Neural cell (in vitro differentiated cells): Measurements from ENCODE around the gene HSD17B2. TPM values are rescaled to one million over a fixed set of nuclear protein-coding genes. Genes with fewer than 3 reads are reported as not detected.

ENCODE experiments used
- H2AFZ ChIP-seq: fragments of 200-600, 300-800 bp; sonication (generic), shearing (Covaris generic); 2 replicates; pipeline ENCODE4 v1.6.0; 2014; ENCODE audit warnings: low read depth, mild to moderate bottlenecking, antibody characterized with exemption, low read length, moderate library complexity
- H3F3A ChIP-seq: fragments of 200-600 bp; shearing (Covaris generic); 2 replicates; pipeline ENCODE4 v1.6.1; 2016; ENCODE audit warnings: mild to moderate bottlenecking, moderate library complexity, mixed read lengths, antibody characterized with exemption, low read length; ENCODE audit not compliant: insufficient read depth, poor library complexity, severe bottlenecking
- H3K27ac ChIP-seq: fragments of 200-600, 300-800 bp; sonication (generic), shearing (Covaris generic); 2 replicates; pipeline ENCODE4 v1.5.1; 2014; ENCODE audit warnings: mild to moderate bottlenecking, low read length, moderate library complexity
- H3K27me3 ChIP-seq: fragments of 300-800, 200-600 bp; sonication (generic), shearing (Covaris generic); 2 replicates; pipeline ENCODE4 v1.6.0; 2014; ENCODE audit warnings: mild to moderate bottlenecking, low read depth, low read length, moderate library complexity; ENCODE audit not compliant: insufficient read depth
- H3K36me3 ChIP-seq: fragments of 300-800, 200-600 bp; sonication (generic), shearing (Covaris generic); 2 replicates; pipeline ENCODE4 v1.5.1; 2014; ENCODE audit warnings: mild to moderate bottlenecking, antibody characterized with exemption, low read length, moderate library complexity; ENCODE audit not compliant: insufficient read depth
- H3K4me2 ChIP-seq: fragments of 300-800, 200-600 bp; sonication (generic), shearing (Covaris generic); 2 replicates; pipeline ENCODE4 v1.6.0; 2014; ENCODE audit warnings: mild to moderate bottlenecking, low read length
- H3K4me3 ChIP-seq: fragments of 300-800, 200-600 bp; sonication (generic), shearing (Covaris generic); 2 replicates; pipeline ENCODE4 v1.5.1; 2014; ENCODE audit warnings: mild to moderate bottlenecking, low read length, moderate library complexity
- H3K79me2 ChIP-seq: fragments of 200-600 bp; shearing (Covaris generic); replicated peaks from 2 replicates; pipeline ENCODE4 v1.6.0; 2014; ENCODE audit warnings: mild to moderate bottlenecking, low read length, moderate library complexity; ENCODE audit not compliant: insufficient read depth
- H3K9ac ChIP-seq: fragments of 300-800, 200-600 bp; sonication (generic), shearing (Covaris generic); 2 replicates; pipeline ENCODE4 v1.6.1; 2016; ENCODE audit warnings: mild to moderate bottlenecking, low read length, mixed read lengths
- H3K9me2 ChIP-seq: fragments of 200-600 bp; shearing (Covaris generic); 2 replicates; pipeline ENCODE4 v1.6.1; 2016; ENCODE audit warnings: mild to moderate bottlenecking, low read length, mixed read lengths; ENCODE audit not compliant: insufficient read depth
- H3K9me3 ChIP-seq: fragments of 200-600, 300-800 bp; sonication (generic), shearing (Covaris generic); 2 replicates; pipeline ENCODE4 v1.6.1; 2016; ENCODE audit warnings: mild to moderate bottlenecking, mixed run types, low read length, moderate library complexity, mixed read lengths
- H4K20me1 ChIP-seq: fragments of 200-600 bp; shearing (Covaris generic); 2 replicates; pipeline ENCODE4 v1.6.1; 2016; ENCODE audit warnings: mild to moderate bottlenecking, mixed run types; ENCODE audit not compliant: insufficient read depth
- EP300 ChIP-seq: fragments of 450-650 bp; conservative IDR thresholded peaks from 2 replicates; pipeline ENCODE4 v1.6.1; 2014; ENCODE audit warnings: antibody characterized with exemption, mild to moderate bottlenecking, moderate library complexity; ENCODE audit not compliant: poor library complexity, severe bottlenecking
- EZH2 ChIP-seq: fragments of 200-600, 300-800 bp; shearing (Covaris generic), sonication (generic); IDR thresholded peaks from 2 replicates; pipeline ENCODE4 v1.6.1; 2014; ENCODE audit warnings: antibody characterized with exemption, low read length, borderline replicate concordance, mild to moderate bottlenecking; ENCODE audit not compliant: insufficient read depth, poor library complexity, severe bottlenecking
- MXI1 ChIP-seq: fragments of 450-650 bp; conservative IDR thresholded peaks from 2 replicates; pipeline ENCODE4 v1.6.1; 2014; ENCODE audit warnings: antibody characterized with exemption, mild to moderate bottlenecking; ENCODE audit not compliant: poor library complexity, severe bottlenecking
- POLR2AphosphoS5 ChIP-seq: IDR thresholded peaks from 2 replicates; pipeline ENCODE4 v1.6.1; 2012
- RAD21 ChIP-seq: fragments of 450-650 bp; conservative IDR thresholded peaks from 2 replicates; pipeline ENCODE4 v1.6.1; 2014; ENCODE audit warnings: antibody characterized with exemption, mild to moderate bottlenecking, moderate library complexity
- SMC3 ChIP-seq: fragments of 450-650 bp; conservative IDR thresholded peaks from 2 replicates; pipeline ENCODE4 v1.6.1; 2014; ENCODE audit warnings: antibody characterized with exemption, mild to moderate bottlenecking, moderate library complexity; ENCODE audit not compliant: poor library complexity
- TAF1 ChIP-seq: IDR thresholded peaks from 2 replicates; pipeline ENCODE4 v1.6.1; 2012; ENCODE audit warnings: low read depth
- polyA plus RNA-seq: library from polyadenylated mRNA; depleted of rRNA; stranded (reverse); fragments of >200 nt; gene quantifications from 2 replicates; pipeline ENCODE4 v1.2.3, GENCODE V29; 2014
- TF ChIP-seq, protein P1 (sequence below): IDR thresholded peaks from 2 replicates; pipeline ENCODE4 v1.6.1; 2012; ENCODE audit warnings: borderline replicate concordance
- TF ChIP-seq, protein P2 (sequence below): fragments of 450-650 bp; IDR thresholded peaks from 2 replicates; pipeline ENCODE4 v1.5.1; 2014; ENCODE audit warnings: antibody characterized with exemption, mild to moderate bottlenecking, moderate library complexity; ENCODE audit not compliant: poor library complexity, severe bottlenecking

Gene HSD17B2
- polyA plus RNA-seq, 1 donor from 2014 or later, result not detected

- H4K20me1 ChIP-seq, result no peaks in the 10 kb centered on the region
- no peaks in the 10 kb centered on the region for H3K9me3 ChIP-seq
- no peak for TF ChIP-seq RAD21
- H2AFZ ChIP-seq, result no peak overlapping the region
- no peaks in the 10 kb centered on the region for H3K79me2 ChIP-seq
- H3K27me3 ChIP-seq, result no peaks in the 10 kb centered on the region
- H3K27ac ChIP-seq, result no peak overlapping the region
- H3F3A ChIP-seq, result no peaks in the 10 kb centered on the region
- no peaks in the 10 kb centered on the region for H3K36me3 ChIP-seq
- H3K9ac ChIP-seq, result no peak overlapping the region
- no peak overlapping the region for H3K4me3 ChIP-seq
- no peaks in the 10 kb centered on the region for H3K9me2 ChIP-seq
- H3K4me2 ChIP-seq, result no peak overlapping the region
These were observed 11.5 kb downstream of the HSD17B2 start for GRCh38 chr16:82046541-82046940.

- Histone ChIP-seq H2AFZ (no peak overlapping the region), H3K27me3 (no peaks in the 10 kb centered on the region), H3K9me3 (no peaks in the 10 kb centered on the region), H3F3A (no peaks in the 10 kb centered on the region), H3K9ac (no peak overlapping the region), H3K79me2 (no peaks in the 10 kb centered on the region), H4K20me1 (no peaks in the 10 kb centered on the region), H3K4me3 (no peak overlapping the region), H3K36me3 (no peaks in the 10 kb centered on the region), H3K27ac (no peak overlapping the region), H3K9me2 (no peaks in the 10 kb centered on the region), H3K4me2 (no peak overlapping the region)
- no peak for TF ChIP-seq POLR2AphosphoS5
- TF ChIP-seq, protein P1, sequence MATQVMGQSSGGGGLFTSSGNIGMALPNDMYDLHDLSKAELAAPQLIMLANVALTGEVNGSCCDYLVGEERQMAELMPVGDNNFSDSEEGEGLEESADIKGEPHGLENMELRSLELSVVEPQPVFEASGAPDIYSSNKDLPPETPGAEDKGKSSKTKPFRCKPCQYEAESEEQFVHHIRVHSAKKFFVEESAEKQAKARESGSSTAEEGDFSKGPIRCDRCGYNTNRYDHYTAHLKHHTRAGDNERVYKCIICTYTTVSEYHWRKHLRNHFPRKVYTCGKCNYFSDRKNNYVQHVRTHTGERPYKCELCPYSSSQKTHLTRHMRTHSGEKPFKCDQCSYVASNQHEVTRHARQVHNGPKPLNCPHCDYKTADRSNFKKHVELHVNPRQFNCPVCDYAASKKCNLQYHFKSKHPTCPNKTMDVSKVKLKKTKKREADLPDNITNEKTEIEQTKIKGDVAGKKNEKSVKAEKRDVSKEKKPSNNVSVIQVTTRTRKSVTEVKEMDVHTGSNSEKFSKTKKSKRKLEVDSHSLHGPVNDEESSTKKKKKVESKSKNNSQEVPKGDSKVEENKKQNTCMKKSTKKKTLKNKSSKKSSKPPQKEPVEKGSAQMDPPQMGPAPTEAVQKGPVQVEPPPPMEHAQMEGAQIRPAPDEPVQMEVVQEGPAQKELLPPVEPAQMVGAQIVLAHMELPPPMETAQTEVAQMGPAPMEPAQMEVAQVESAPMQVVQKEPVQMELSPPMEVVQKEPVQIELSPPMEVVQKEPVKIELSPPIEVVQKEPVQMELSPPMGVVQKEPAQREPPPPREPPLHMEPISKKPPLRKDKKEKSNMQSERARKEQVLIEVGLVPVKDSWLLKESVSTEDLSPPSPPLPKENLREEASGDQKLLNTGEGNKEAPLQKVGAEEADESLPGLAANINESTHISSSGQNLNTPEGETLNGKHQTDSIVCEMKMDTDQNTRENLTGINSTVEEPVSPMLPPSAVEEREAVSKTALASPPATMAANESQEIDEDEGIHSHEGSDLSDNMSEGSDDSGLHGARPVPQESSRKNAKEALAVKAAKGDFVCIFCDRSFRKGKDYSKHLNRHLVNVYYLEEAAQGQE, result no peak
- TF ChIP-seq EP300, result no peak
- no peak for TF ChIP-seq TAF1
- TF ChIP-seq SMC3, result no peak
- TF ChIP-seq, protein P2, sequence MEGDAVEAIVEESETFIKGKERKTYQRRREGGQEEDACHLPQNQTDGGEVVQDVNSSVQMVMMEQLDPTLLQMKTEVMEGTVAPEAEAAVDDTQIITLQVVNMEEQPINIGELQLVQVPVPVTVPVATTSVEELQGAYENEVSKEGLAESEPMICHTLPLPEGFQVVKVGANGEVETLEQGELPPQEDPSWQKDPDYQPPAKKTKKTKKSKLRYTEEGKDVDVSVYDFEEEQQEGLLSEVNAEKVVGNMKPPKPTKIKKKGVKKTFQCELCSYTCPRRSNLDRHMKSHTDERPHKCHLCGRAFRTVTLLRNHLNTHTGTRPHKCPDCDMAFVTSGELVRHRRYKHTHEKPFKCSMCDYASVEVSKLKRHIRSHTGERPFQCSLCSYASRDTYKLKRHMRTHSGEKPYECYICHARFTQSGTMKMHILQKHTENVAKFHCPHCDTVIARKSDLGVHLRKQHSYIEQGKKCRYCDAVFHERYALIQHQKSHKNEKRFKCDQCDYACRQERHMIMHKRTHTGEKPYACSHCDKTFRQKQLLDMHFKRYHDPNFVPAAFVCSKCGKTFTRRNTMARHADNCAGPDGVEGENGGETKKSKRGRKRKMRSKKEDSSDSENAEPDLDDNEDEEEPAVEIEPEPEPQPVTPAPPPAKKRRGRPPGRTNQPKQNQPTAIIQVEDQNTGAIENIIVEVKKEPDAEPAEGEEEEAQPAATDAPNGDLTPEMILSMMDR, result no peak
- TF ChIP-seq RAD21, result no peak
- no peak for TF ChIP-seq EZH2
- TF ChIP-seq MXI1, result no peak
These were observed 11.9 kb downstream of the HSD17B2 start for GRCh38 chr16:82046941-82047340.

DNA sequence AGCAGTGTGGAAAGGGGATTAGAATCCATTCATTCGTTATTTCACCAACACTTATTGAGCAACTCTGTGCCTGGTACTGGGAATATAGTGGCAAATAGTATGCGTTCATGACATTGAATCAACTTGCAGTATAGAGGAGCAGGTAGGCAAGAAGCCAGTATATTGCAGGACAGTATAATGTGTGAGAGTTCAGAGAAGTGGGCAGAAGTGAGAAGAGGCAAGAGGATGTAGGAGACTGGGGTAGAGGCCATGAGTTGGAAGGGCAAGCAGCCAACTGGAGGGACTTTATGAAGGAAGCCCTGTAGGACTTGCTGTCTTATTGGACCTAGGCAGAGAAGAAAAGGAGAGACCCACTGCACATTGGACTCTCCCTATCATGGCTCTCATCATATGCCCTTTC is 12.3 kb downstream of the HSD17B2 start:
- no peaks in the 10 kb centered on the region for H3K9me2 ChIP-seq
- no peak for TF ChIP-seq EP300
- H3K9ac ChIP-seq, result no peak overlapping the region
- H4K20me1 ChIP-seq, result no peaks in the 10 kb centered on the region
- H3K4me2 ChIP-seq, result no peak overlapping the region
- H3F3A ChIP-seq, result no peaks in the 10 kb centered on the region
- no peak overlapping the region for H2AFZ ChIP-seq
- H3K79me2 ChIP-seq, result no peaks in the 10 kb centered on the region
- H3K36me3 ChIP-seq, result no peaks in the 10 kb centered on the region
- no peak overlapping the region for H3K4me3 ChIP-seq
- H3K27ac ChIP-seq, result no peak overlapping the region
- no peaks in the 10 kb centered on the region for H3K9me3 ChIP-seq
- H3K27me3 ChIP-seq, result no peaks in the 10 kb centered on the region
